Lung (tissue), 16 donors: ENCODE measurements around the gene MB21D2. TPM values are rescaled to one million over a fixed set of nuclear protein-coding genes. Genes with fewer than 3 reads are reported as not detected.
"Not testable (repeated sequence)": the region's sequence is repeated elsewhere in the genome, so short reads cannot be mapped to it uniquely, and the experiment has no call there.

Experiments
- ATAC-seq: fragments of 200-7000 bp; cut with Tn5 transposase; one replicate; pipeline ENCODE4 v1.9.1; 2020; ENCODE audit warnings: moderate number of reproducible peaks; ENCODE audit not compliant: insufficient read depth, low FRiP score
- DNase-seq, 3 donors: peaks; one replicate each; pipeline ENCODE4 v3.0.0-alpha.2; 2013 to 2017
- H3K27ac ChIP-seq, 2 donors: one replicate each; pipeline ENCODE4 v1.5.1; 2013; ENCODE audit warnings: mild to moderate bottlenecking in 2 of 2, moderate library complexity in 2 of 2, control low read depth in 1 of 2, inconsistent platforms in 1 of 2, low read depth in 1 of 2, low read length in 1 of 2
- H3K27me3 ChIP-seq, 3 donors: one replicate each; pipeline ENCODE4 v1.5.1; 2013; ENCODE audit warnings: low read length in 2 of 3; ENCODE audit not compliant: control insufficient read depth in 3 of 3, insufficient read depth in 3 of 3
- H3K36me3 ChIP-seq, 4 donors: one replicate each; pipeline ENCODE4 v1.5.1; 2013; ENCODE audit warnings: low read length in 4 of 4, mild to moderate bottlenecking in 1 of 4, moderate library complexity in 1 of 4; ENCODE audit not compliant: control insufficient read depth in 4 of 4, insufficient read depth in 4 of 4
- H3K4me1 ChIP-seq, 5 donors: one replicate each; pipeline ENCODE4 v1.5.1; 2013; ENCODE audit warnings: low read length in 5 of 5, mild to moderate bottlenecking in 2 of 5, moderate library complexity in 1 of 5; ENCODE audit not compliant: control insufficient read depth in 5 of 5, insufficient read depth in 5 of 5
- H3K4me3 ChIP-seq: one replicate; pipeline ENCODE4 v1.5.1; 2013; ENCODE audit warnings: mild to moderate bottlenecking, control low read depth, moderate library complexity
- H3K9ac ChIP-seq, 2 donors: one replicate each; pipeline ENCODE4 v1.5.1; 2013; ENCODE audit warnings: low read length in 2 of 2, control low read depth in 1 of 2; ENCODE audit not compliant: insufficient read depth in 1 of 2
- H3K9me3 ChIP-seq, 4 donors: one replicate each; pipeline ENCODE4 v1.5.1; 2013; ENCODE audit warnings: low read length in 3 of 4, mild to moderate bottlenecking in 1 of 4, moderate library complexity in 1 of 4; ENCODE audit not compliant: control insufficient read depth in 4 of 4, insufficient read depth in 3 of 4
- WGBS, 2 donors: extraction: QIAGEN DNeasy Blood & Tissue Kit; methylation state at CpG; one replicate each; pipeline ENCODE4 v1.1.7; 2013; 5-methylcytosine and 5-hydroxymethylcytosine counted together
- long read RNA-seq, 5 donors: transcript quantifications; one replicate each; lab custom pipeline, GENCODE V29; 2026
- polyA plus RNA-seq, 2 donors: library from polyadenylated mRNA; stranded (reverse); fragments of 200-250 nt; gene quantifications; one replicate each; pipeline ENCODE4 v1.2.1, GENCODE V29; 2013
- total RNA-seq, 2 donors: library from RNA; depleted of rRNA in 1 of 2; stranded (reverse); fragments of >200 nt in 1 of 2; gene quantifications; one replicate each; pipeline ENCODE4 v1.2.1, GENCODE V29; 2014 to 2021
- TF ChIP-seq, protein P1 (sequence below): IDR thresholded peaks from 2 replicates; pipeline ENCODE4 v1.5.1; 2012; ENCODE audit warnings: mild to moderate bottlenecking; ENCODE audit errors: control extremely low read depth, extremely low read depth
- donor health status: control.
- donor health status: control.
- donor health status: Bipolar disorder and iron deficiency.
- donor health status: healthy.
- donor health status: DM: yes; HTN: yes; CAD: no.

MB21D2 gene
- total RNA-seq (1 to 10 TPM; 5.4 to 6.3 TPM), polyA plus RNA-seq (1 to 10 TPM; 2.8 to 3.9 TPM)
- long read RNA-seq, donor 1, partial matches to known transcripts, result 0 of 3 reads
- long read RNA-seq, donor 1, other reads (novel, unspliced or antisense), result 0 of 3 reads
- long read RNA-seq, donor 2, partial matches to known transcripts, result 0 of 2 reads
- long read RNA-seq, donor 2, other reads (novel, unspliced or antisense), result 0 of 2 reads
- long read RNA-seq, donor 3, partial matches to known transcripts, result 0 of 3 reads
- long read RNA-seq, donor 3, other reads (novel, unspliced or antisense), result 0 of 3 reads
- long read RNA-seq, donor 4, partial matches to known transcripts, result 0 of 1 reads
- long read RNA-seq, donor 4, other reads (novel, unspliced or antisense), result 0 of 1 reads
- long read RNA-seq, donor 5, transcript MB21D2-201 (2 exons, 3,368 nt), result major isoform, 5 of 5 reads
- long read RNA-seq, donor 5, partial matches to known transcripts, result 0 of 5 reads
- long read RNA-seq, donor 5, other reads (novel, unspliced or antisense), result 0 of 5 reads

- peak within 1 kb of the TSS; percentile 88 to 96 for H3K27ac ChIP-seq
- peak within 1 kb of the TSS; percentile 79 for H3K4me3 ChIP-seq
- H3K9ac ChIP-seq, result peak within 1 kb of the TSS; percentile 27 to 75
- H3K4me1 ChIP-seq, result peaks cover 0 to 17% (median 3%) of the 10 kb centered on the region in 5 donors
- DNase-seq (peak; percentile 88 to 89 (median 89)), ATAC-seq (peak; percentile 87)
- 0 to 1% methylated on average over 60 to 66 of the region's 66 CpGs for WGBS, 2 donors
- H3K27me3 ChIP-seq, result peaks cover 0 to 31% (median 19%) of the 10 kb centered on the region in 3 donors
- no peaks in the 10 kb centered on the region for H3K9me3 ChIP-seq
- TF ChIP-seq, protein P1, sequence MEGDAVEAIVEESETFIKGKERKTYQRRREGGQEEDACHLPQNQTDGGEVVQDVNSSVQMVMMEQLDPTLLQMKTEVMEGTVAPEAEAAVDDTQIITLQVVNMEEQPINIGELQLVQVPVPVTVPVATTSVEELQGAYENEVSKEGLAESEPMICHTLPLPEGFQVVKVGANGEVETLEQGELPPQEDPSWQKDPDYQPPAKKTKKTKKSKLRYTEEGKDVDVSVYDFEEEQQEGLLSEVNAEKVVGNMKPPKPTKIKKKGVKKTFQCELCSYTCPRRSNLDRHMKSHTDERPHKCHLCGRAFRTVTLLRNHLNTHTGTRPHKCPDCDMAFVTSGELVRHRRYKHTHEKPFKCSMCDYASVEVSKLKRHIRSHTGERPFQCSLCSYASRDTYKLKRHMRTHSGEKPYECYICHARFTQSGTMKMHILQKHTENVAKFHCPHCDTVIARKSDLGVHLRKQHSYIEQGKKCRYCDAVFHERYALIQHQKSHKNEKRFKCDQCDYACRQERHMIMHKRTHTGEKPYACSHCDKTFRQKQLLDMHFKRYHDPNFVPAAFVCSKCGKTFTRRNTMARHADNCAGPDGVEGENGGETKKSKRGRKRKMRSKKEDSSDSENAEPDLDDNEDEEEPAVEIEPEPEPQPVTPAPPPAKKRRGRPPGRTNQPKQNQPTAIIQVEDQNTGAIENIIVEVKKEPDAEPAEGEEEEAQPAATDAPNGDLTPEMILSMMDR, result no peak
- no peaks in the 10 kb centered on the region for H3K36me3 ChIP-seq
Observed at GRCh38 chr3:192917404-192918274, at the start of gene MB21D2. TSS of gene MB21D2 (minus strand) at chr3:192917856. CDS start at chr3:192917840, 16 bp downstream.

- 92 to 95% methylated on average over 17 to 21 of the region's 21 CpGs for WGBS, 2 donors
Observed at GRCh38 chr3:192964959-192965719, 47.5 kb upstream of the MB21D2 start.

GRCh38 chr3:192959773-192960172, 42.1 kb upstream of the MB21D2 start:
- no peaks in the 10 kb centered on the region for H3K9me3 ChIP-seq
- no peak for DNase-seq
- WGBS, 2 donors, result 70 to 84% methylated on average over 3 of the region's 3 CpGs
- TF ChIP-seq, protein P1, result no peak
- no peaks in the 10 kb centered on the region for H3K36me3 ChIP-seq
- no peak for ATAC-seq
- peaks cover 0 to 6% (median 0%) of the 10 kb centered on the region in 5 donors for H3K4me1 ChIP-seq
- no peaks in the 10 kb centered on the region for H3K27me3 ChIP-seq
- no peak overlapping the region for H3K9ac ChIP-seq
- no peak overlapping the region for H3K4me3 ChIP-seq
- H3K27ac ChIP-seq, result no peak overlapping the region

More at GRCh38 chr3:192964959-192965719, 47.5 kb upstream of the MB21D2 start:
- not testable (repeated sequence) for H3K27ac ChIP-seq, H3K9me3 ChIP-seq, H3K4me3 ChIP-seq, DNase-seq, ATAC-seq, H3K9ac ChIP-seq, H3K27me3 ChIP-seq, H3K36me3 ChIP-seq, H3K4me1 ChIP-seq
